ENCODE measurements around the gene MZF1.
"Not testable (repeated sequence)": the region's sequence is repeated elsewhere in the genome, so short reads cannot be mapped to it uniquely, and the experiment has no call there.

MZF1 gene

DNA sequence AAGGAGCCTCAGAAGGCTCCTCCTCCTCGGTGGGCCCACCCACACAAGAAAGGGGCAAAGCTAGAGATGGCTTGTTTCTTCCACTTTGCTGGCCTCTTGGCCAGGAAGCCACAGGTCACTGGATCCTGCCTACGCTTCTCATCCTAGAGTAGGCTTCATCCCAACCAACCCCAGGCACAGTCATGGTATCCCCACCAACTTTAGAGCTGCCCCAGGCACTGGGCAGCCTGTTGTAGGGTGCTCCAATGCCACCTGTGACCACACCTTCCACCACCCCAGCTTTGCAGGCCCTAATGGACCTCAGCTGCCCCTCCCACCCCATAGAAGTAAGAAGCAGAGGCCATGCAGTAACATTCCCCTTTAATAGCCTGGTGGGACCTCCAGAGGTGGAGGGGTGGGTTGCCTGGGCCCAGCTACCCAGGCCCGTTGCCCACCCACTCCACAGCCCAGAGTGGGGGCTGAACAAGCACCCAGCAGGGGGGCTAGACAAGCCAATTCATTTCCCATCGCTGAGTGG is 17.7 kb downstream of the MZF1 start:
- no peak for DNase-seq (ENCODE audit: low spot score)

DNA sequence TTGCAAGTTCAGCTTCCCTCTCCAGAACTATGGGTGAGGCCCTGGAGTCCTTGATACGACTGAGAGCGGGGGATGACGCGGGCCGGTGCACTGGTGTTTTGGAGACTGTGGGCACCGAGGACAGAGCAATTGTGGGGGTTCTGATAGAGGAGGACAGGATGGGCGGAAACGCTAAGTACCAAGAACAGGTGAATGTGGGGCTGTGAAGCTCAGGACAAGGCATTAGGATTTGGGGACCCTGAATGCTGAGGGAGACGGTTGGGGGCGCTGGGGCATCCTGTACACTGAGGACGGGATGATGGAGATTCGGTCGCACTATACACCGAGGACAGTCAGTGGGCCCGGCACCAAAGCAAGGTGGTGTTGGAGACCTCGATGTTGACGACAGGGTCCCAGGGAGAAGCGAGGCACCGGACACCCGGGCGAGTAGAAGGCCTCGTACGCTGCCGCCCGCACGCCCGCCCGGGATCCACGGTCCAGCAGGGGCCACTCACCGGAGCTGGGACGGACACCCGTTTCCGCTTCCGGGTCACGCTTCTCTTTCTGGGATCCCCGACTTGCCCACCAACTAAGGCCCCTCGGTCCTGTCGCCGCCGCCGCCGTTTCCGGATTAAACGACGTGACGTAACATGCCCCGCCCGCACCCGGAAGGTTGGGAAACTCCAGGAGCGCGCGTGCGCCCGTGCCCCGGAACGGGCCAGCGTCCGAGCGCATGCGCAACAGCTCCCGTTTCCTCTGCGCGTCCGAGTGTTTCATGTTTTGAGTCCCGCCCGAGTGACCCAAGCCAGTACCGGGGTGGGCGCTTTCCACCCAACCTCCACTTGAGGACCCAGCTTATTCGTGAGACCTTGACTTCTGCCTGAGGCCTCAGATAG is 18.4 kb downstream of the MZF1 start, which contains the start of gene CHMP2A:
Gene CHMP2A (minus strand): TSS at position 612 of the 875 bp plus-strand sequence. CDS start 893 bp downstream, outside the sequence.
- DNase-seq (ENCODE audit: low spot score), result peak; percentile 93

DNA sequence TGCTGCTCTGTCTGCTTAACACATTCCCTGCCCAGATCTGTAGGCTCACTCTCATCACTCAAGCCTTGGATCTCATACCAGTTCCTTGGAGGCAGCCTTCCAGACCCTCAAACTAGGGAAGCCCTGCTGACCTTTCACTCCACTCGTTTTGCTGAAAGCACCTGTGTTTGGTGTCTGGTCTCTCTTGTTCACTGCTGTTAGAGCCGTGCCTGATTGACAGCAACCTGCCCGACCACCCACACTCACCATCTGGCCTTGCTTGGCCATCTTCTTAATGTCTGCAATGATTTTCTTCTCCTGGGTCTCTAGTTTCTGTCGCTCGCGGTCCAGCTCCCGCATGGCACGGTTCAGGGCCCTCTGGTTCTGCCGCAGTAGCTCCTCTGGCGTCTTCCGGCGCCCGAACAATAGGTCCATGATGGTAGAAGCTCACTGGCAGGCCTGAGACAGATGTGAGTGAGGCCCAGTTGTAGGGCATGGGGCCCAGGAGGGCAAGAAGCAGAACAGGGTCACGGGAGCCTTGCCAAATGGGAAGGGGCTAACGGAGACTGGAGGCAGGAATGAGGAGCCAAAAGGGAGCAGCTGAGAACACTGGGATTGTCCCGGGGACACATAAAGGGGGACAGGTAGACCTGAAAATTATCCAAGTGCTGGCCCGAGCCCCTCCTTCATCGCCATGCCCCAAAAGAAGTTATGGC is 19.2 kb downstream of the MZF1 start:
- peak; percentile 26 for DNase-seq (ENCODE audit: low spot score)

DNA sequence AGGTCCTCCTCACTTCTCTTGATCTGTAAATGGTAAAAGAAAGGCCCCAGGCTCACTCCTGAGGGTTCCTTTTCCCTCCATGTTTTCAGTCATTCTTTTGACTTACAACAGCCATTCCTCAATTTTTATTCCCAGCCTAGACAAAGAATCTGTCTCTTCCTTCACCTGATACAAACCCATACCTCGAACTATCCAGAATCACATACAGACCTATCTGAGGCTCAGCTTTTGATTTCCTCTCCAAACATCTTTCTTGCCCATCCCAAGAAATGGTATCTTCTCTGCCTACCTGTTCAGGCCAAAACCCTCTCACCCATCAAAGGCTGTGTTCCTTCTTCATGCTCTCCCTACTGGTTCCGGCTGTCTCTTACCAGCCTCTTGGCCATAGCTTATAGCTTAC is 20.5 kb downstream of the MZF1 start:
- DNase-seq (ENCODE audit: low spot score), result no peak

DNA sequence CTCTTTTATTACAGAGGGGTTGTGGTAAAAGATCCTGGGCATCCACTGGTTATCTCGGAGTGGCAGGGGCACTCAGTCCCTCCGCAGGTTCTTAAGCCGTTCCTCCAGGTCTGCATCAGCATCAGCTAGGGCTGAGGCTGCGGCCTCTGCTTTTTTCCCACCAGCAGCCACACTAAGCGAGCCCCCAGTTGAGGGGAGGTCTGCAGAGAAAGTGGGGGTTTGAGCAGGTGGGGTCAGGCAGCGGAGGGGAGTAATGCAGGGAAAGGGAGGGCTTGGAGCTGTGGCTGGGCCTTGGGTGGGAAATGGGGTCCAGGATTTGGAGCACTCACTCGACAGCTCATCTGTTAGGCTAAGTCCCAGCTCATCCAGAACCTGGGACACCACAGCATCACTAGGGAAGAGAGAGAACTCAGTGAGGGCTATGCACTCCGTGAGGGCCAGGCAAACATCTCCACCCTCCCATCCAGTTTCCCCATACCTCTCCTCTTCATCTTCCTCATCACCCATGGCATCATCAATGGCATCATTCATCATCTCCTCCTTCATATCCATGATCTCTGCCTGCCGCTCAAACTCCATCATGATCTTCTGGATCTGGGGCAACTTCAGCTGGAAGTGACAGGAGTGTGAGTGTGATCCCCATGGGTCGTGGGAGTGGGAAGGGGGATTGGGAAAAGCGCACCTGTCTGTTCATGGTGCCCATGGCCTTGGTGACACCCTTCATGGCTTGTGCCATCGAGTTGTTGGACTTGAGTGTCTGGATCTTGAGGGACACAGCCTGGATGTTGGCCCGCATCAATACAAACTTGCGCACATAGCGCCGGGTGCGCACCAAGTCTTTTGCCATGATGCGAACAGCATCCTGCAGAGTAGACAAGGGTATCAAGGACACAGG is 21.3 kb downstream of the MZF1 start:
- no peak for DNase-seq (ENCODE audit: low spot score)

DNA sequence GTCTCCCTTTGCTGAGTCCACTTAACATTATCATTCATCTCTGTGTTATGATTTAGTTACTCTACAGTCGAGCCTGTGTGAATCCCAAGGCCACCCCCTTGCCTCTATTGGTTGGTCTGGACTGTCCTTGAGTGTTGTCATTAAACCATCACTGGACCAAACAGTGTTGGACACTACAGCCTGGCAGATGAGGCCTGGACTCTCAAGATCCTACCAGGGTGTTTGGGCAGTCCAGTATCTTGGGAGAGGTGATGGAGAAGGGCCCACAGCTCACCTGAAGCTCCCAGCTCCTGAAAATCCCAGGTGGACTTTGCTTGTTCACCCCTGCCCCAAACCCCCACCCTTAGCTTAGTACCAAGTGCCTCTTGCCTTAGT is 22.0 kb downstream of the MZF1 start:
- DNase-seq (ENCODE audit: low spot score), result no peak

DNA sequence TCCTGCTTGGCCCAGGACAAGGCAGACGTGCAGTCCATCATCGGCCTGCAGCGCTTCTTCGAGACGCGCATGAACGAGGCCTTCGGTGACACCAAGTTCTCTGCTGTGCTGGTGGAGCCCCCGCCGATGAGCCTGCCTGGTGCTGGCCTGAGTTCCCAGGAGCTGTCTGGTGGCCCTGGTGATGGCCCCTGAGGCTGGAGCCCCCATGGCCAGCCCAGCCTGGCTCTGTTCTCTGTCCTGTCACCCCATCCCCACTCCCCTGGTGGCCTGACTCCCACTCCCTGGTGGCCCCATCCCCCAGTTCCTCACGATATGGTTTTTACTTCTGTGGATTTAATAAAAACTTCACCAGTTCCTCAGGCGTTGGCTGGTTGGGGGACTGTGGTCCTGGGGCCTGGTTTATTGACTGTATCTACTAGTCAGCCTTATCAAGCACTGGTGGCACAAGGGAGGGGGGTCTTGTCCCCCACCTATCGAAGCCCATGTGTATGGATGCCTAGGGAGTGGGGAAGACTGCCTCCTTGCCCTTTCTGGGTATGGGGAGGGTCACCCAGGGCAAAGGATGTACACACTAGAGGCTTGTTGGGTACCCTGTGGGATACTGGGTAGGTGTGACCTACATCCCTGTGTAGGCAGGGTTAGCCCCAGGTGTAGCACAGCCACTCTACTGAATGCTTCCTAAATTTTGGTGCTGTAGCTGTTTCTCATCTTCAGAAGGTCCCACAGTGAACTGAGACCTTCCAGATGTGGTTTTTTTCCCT is 22.6 kb downstream of the MZF1 start:
- DNase-seq (ENCODE audit: low spot score), result no peak

DNA sequence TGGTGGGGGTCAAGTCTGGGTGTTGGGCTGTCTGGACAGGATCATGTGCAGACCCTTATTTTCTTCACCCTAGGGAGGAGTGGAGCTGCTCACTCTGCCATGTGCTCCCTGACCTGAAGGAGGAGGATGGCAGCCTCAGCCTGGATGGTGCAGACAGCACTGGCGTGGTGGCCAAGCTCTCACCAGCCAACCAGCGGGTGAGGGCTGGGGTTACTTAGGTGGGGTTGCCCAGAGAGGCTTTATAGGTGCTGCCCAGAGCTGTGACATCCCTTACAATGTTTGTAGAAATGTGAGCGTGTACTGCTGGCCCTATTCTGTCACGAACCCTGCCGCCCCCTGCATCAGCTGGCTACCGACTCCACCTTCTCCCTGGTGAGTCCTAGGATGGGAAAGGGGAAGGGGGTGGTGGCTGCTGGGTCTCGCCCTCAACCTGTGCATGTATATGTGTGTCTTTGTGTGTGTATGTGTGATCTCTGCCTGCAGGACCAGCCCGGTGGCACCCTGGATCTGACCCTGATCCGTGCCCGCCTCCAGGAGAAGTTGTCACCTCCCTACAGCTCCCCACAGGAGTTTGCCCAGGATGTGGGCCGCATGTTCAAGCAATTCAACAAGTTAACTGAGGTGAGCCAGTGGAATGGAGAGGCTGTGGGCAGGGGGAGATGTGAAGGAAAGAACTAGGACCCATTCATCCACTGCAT is 23.3 kb downstream of the MZF1 start:
- DNase-seq (ENCODE audit: low spot score), result no peak

DNA sequence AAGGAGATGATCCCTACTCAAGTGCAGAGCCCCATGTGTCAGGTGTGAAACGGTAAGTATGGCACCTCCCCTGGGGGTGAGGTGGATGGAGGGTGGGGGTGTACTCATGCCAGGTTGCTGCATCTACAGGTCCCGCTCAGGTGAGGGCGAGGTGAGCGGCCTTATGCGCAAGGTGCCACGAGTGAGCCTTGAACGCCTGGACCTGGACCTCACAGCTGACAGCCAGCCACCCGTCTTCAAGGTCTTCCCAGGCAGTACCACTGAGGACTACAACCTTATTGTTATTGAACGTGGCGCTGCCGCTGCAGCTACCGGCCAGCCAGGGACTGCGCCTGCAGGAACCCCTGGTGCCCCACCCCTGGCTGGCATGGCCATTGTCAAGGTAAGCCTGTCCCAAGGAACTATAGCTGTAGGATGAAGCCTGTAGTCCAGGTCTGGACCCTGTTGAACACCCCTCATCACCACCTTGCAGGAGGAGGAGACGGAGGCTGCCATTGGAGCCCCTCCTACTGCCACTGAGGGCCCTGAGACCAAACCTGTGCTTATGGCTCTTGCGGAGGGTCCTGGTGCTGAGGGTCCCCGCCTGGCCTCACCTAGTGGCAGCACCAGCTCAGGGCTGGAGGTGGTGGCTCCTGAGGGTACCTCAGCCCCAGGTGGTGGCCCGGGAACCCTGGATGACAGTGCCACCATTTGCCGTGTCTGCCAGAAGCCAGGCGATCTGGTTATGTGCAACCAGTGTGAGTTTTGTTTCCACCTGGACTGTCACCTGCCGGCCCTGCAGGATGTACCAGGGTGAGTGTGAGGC is 24.1 kb downstream of the MZF1 start:
- DNase-seq (ENCODE audit: low spot score), result no peak

DNA sequence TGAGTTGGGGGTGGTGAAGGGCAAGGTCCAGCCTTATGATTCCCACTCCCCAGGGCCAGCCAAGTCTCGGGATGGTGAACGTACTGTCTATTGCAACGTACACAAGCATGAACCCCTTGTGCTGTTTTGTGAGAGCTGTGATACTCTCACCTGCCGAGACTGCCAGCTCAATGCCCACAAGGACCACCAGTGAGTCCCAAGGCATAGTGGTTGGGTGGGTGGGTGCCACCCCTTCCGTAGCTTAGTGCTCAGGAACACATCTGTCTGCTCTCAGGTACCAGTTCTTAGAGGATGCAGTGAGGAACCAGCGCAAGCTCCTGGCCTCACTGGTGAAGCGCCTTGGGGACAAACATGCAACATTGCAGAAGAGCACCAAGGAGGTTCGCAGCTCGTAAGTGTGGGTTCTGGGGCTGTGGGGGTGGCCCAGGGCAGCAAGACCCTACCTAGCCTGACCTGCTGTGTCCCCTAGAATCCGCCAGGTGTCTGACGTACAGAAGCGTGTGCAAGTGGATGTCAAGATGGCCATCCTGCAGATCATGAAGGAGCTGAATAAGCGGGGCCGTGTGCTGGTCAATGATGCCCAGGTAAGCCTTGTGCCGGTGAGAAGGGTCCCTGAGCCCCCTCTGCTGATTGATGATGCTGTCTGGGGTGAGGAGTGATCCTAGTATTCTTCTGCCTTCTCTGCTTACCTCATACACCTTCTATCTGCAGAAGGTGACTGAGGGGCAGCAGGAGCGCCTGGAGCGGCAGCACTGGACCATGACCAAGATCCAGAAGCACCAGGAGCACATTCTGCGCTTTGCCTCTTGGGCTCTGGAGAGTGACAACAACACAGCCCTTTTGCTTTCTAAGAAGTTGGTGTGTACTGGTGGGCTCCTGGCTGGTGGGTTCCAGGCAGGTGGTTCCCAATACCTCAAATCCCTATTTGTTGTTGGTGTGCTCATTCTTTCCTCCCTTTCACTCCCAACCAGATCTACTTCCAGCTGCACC is 25.5 kb downstream of the MZF1 start:
- no peak for DNase-seq (ENCODE audit: low spot score)

DNA sequence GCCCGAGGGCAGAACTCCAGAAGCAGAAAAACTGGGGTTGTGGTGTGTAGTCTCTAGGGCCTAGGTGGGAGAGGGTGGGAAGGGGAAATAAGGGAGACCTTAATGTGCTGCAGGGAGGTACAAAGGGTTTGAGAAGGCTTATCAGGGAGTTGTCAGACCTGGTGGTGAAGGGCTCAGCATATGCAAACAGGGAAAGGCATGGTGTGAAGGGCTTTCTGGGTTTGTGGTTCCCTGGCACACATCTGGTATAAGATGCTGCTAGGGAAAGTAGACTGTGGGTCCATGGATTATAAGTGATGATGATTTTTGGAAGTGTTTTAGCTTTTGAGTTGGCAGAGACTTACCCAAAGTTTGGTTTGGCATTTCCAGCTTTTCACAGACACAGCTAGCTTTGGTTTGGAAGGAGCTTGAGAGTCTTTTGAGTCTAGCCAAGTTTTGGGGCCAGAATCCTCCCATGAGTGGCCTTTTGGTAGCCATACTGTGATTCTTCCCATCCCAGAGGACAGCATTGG is 27.1 kb downstream of the MZF1 start:
- DNase-seq (ENCODE audit: low spot score), result no peak

DNA sequence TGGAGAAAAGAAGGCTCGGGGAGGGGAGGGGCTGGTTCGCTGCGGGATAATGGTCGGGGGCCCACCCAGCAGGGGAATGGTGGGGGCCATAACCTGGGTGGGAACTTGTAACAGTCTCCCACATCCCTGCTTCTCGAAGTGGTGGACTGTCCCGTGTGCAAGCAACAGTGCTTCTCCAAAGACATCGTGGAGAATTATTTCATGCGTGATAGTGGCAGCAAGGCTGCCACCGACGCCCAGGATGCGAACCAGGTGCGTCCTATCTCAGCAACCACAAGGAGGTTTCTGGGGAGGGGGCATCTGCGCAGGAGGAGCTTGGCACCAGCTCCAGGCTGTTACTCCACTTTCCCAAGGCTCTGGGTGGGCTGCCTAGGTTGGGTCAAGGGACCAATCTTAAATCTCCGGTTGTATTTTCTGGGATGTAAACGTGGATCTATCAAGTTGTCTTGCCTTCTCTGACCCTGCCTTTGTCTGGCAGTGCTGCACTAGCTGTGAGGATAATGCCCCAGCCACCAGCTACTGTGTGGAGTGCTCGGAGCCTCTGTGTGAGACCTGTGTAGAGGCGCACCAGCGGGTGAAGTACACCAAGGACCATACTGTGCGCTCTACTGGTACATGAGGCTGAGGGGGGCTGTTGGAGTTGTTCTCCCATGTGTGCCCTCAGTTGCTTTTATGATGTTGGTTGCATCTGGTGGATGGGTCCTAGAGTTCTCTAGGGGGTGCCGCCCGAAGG is 27.7 kb downstream of the MZF1 start:
- no peak for DNase-seq (ENCODE audit: low spot score)

DNA sequence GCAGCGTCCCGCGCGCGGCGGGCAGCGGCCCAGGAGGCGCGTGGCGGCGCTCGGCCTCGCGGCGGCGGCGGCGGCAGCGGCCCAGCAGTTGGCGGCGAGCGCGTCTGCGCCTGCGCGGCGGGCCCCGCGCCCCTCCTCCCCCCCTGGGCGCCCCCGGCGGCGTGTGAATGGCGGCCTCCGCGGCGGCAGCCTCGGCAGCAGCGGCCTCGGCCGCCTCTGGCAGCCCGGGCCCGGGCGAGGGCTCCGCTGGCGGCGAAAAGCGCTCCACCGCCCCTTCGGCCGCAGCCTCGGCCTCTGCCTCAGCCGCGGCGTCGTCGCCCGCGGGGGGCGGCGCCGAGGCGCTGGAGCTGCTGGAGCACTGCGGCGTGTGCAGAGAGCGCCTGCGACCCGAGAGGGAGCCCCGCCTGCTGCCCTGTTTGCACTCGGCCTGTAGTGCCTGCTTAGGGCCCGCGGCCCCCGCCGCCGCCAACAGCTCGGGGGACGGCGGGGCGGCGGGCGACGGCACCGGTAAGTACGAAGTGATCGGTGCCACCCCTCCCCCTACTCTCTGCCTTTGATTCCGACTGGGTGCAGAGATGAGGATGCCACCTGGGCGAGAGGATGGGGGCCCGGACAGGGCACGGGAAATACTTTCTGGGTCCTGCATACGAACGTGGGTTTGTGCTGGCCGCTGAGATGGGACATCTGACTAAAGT is 28.4 kb downstream of the MZF1 start:
- DNase-seq (ENCODE audit: low spot score), result peak; percentile 97

DNA sequence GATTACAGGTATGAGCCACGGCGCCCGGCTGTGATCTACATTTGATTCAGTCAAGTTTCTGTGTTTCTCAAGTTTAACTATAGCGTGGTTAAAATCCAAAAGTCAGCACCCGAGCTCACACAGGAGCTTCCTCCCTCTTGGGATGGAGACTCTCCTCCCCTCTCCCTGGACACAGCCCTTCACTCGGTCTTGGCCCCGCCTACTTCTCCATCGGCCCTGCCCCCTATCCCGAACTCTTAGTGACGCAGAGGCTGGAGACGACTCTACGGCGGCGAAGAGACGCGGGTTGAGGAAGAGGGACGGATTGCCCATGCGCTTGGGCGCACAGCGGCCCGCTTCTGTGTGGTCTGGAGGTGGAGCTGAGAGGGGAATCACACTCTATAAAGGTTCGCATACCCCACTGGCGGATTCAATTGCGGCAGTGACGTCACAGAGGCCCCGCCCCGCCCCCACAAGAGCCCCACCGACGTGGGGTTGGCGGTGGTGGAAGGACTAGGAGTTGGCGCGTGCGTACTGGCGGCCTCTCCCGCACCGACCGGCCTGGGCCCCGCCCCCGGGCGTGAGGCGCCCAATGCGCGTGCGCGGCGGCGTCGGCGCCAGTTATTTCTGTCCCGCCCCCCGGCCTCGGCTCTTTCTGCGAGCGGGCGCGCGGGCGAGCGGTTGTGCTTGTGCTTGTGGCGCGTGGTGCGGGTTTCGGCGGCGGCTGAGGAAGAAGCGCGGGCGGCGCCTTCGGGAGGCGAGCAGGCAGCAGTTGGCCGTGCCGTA is 29.1 kb downstream of the MZF1 start, which contains the start of gene TRIM28:
Gene TRIM28 (plus strand): TSS at position 239 of the 765 bp plus-strand sequence. CDS start 694 bp downstream, outside the sequence.
- peak; percentile 99 for DNase-seq (ENCODE audit: low spot score)

DNA sequence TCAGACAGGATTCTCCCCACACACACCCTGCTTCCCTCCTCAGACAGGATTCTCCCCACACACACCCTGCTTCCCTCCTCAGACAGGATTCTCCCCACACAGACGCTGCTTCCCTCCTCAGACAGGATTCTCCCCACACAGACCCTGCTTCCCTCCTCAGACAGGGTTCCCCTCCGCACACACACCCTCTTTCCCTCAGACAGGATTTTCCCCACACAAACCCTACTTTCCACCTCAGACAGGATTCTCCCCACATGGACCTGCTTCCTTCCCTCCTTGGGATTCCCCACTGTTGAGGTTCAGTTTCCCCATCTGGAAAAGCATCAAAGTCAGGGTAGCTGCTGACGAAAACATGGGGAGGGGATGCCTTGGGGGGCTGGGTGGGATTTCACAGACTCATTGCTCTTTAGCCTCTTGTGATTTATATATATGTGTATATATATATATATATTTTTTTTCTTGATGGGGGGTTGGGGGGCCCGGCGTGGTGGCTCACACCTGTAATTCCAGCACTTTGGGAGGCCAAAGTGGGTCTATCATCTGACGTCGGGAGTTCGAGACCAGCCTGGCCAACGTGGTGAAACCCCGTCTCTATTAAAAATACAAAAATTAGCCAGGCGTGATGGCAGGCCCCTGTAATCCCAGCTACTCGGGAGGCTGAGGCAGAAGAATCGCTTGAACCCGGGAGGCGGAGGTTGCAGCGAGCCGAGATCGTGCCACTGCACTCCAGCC is 30.3 kb downstream of the MZF1 start:
- not testable (repeated sequence) for DNase-seq (ENCODE audit: low spot score)
